HepG2 (cell line): ENCODE data around the gene TMEM132D. TPM values are rescaled to one million over a fixed set of nuclear protein-coding genes. Genes with fewer than 3 reads are reported as not detected.

Experiments used
- ATAC-seq: fragments of 200-7000 bp; cut with Tn5 transposase; 3 replicates; pipeline ENCODE4 v1.9.1; 2020; ENCODE audit warnings: mild to moderate bottlenecking, moderate library complexity
- BruUV-seq: library from RNA; stranded (reverse); fragments of 400-500 nt; replicated peaks from 2 replicates; lab custom pipeline; 2021; lab: Mats Ljungman, UMichigan
- CTCF ChIA-PET: fragments of 300-600 bp; formaldehyde crosslinking; extraction: SDS; loops from one replicate; lab custom pipeline; 2021; ENCODE audit warnings: low total read pairs, inconsistent platforms, low intra/inter-chr PET ratio; lab: Yijun Ruan, JAX
- POLR2A ChIA-PET: fragments of 350-600 bp; sonication (Branson Sonifier 250); formaldehyde crosslinking; loops from one replicate; lab custom pipeline; 2020; ENCODE audit warnings: antibody characterized with exemption, inconsistent platforms; lab: Yijun Ruan, JAX
- DNase-seq: peaks from one replicate; pipeline ENCODE4 v3.0.0-alpha.2; 2015; ENCODE audit warnings: low spot score
- FAIRE-seq: peaks from 3 replicates; lab custom pipeline; 2011; peaks lifted over from hg19 to GRCh38; lab: Jason Lieb, UNC
- H2AFZ ChIP-seq: one replicate; pipeline ENCODE4 v1.6.1; 2011; ENCODE audit warnings: low read length, inconsistent platforms
- H3K27ac ChIP-seq: fragments of 300-600 bp; 3 replicates; pipeline ENCODE4 v1.8.0; 2011; ENCODE audit warnings: mixed run types, mild to moderate bottlenecking, mixed read lengths, low read length, inconsistent platforms; ENCODE audit not compliant: insufficient read depth; ENCODE audit errors: extremely low read length
- H3K27me3 ChIP-seq, 2 experiments: fragments of 200-600 bp in 1 of 2; 2 replicates in 1 of 2; 3 replicates in 1 of 2; pipeline versions ENCODE4 v1.6.0 to v1.8.0; 2011; ENCODE audit warnings: low read length in 2 of 2, mild to moderate bottlenecking in 2 of 2, moderate library complexity in 2 of 2, inconsistent platforms in 1 of 2; ENCODE audit not compliant: insufficient read depth in 2 of 2, control insufficient read depth in 1 of 2
- H3K36me3 ChIP-seq, 2 experiments: fragments of 200-600 bp in 1 of 2; replicated peaks in 1 of 2; 2 replicates in 1 of 2; 3 replicates in 1 of 2; pipeline versions ENCODE4 v1.5.1 to v1.8.0; 2011; ENCODE audit warnings: low read length in 2 of 2, inconsistent platforms in 1 of 2; ENCODE audit not compliant: insufficient read depth in 2 of 2, control insufficient read depth in 1 of 2
- H3K4me1 ChIP-seq: 2 replicates; pipeline ENCODE4 v1.5.1; 2012; ENCODE audit warnings: low read length, inconsistent platforms; ENCODE audit not compliant: insufficient read depth
- H3K4me2 ChIP-seq: 2 replicates; pipeline ENCODE4 v1.6.0; 2011; ENCODE audit warnings: low read depth, low read length, inconsistent platforms
- H3K4me3 ChIP-seq, 3 experiments: fragments of 200-600 bp in 1 of 3; sonication (generic), shearing (Covaris generic) in 1 of 3; replicated peaks in 1 of 3; 2 replicates each; pipeline ENCODE4 v1.5.1; 2011 to 2016; ENCODE audit warnings: low read length in 3 of 3, inconsistent platforms in 2 of 3, low read depth in 2 of 3, mild to moderate bottlenecking in 2 of 3, control low read depth in 1 of 3, mixed read lengths in 1 of 3; ENCODE audit not compliant: insufficient read depth in 1 of 3
- H3K79me2 ChIP-seq: one replicate; pipeline ENCODE4 v1.6.1; 2011; ENCODE audit warnings: low read length, inconsistent platforms; ENCODE audit not compliant: insufficient read depth
- H3K9ac ChIP-seq: 2 replicates; pipeline ENCODE4 v1.6.0; 2011; ENCODE audit warnings: mild to moderate bottlenecking, low read depth, low read length, inconsistent platforms; ENCODE audit not compliant: insufficient read depth
- H3K9me3 ChIP-seq: 2 replicates; pipeline ENCODE4 v1.5.1; 2012; ENCODE audit warnings: mild to moderate bottlenecking, low read length
- H4K20me1 ChIP-seq: 2 replicates; pipeline ENCODE4 v1.6.0; 2011; ENCODE audit warnings: inconsistent platforms, mild to moderate bottlenecking, low read length, moderate library complexity; ENCODE audit not compliant: insufficient read depth
- ADNP ChIP-seq: sonication (generic); formaldehyde crosslinking; IDR thresholded peaks from 2 replicates; pipeline ENCODE4 v1.4.0; 2020; ENCODE audit warnings: missing genetic modification reagents
- CBX1 ChIP-seq: IDR thresholded peaks from one replicate; pipeline ENCODE4 v1.6.1; 2016; ENCODE audit warnings: antibody characterized with exemption, low read depth
- ELF3 ChIP-seq: IDR thresholded peaks from 2 replicates; pipeline ENCODE4 v1.6.1; 2016; ENCODE audit warnings: missing genetic modification reagents, missing compliant biosample characterization
- FOXK2 ChIP-seq: fragments of 450-650 bp; IDR thresholded peaks from 2 replicates; pipeline ENCODE4 v1.6.1; 2016
- HIVEP1 ChIP-seq: sonication (generic); formaldehyde crosslinking; IDR thresholded peaks from 2 replicates; pipeline ENCODE4 v1.4.0; 2020; ENCODE audit warnings: mild to moderate bottlenecking, missing genetic modification reagents
- HNRNPH1 ChIP-seq: fragments of 200-400 bp; formaldehyde crosslinking; optimal IDR thresholded peaks from 2 replicates; pipeline ENCODE3; 2017; ENCODE audit warnings: mild to moderate bottlenecking, low read depth, low read length
- RBM39 ChIP-seq: fragments of 200-400 bp; formaldehyde crosslinking; IDR thresholded peaks from one replicate; pipeline ENCODE4 v1.6.1; 2018; ENCODE audit warnings: antibody characterized with exemption, mild to moderate bottlenecking, low read depth, low read length; ENCODE audit not compliant: poor library complexity, severe bottlenecking
- RFX5 ChIP-seq: IDR thresholded peaks from 2 replicates; pipeline ENCODE4 v1.6.1; 2011; ENCODE audit warnings: low read depth, low read length, improper control_type of control experiment
- TSC22D2 ChIP-seq: sonication (generic); formaldehyde crosslinking; IDR thresholded peaks from 2 replicates; pipeline ENCODE4 v1.5.1; 2020; ENCODE audit warnings: missing genetic modification reagents, mild to moderate bottlenecking, borderline replicate concordance
- ZFYVE20 ChIP-seq: sonication (generic); formaldehyde crosslinking; IDR thresholded peaks from 2 replicates; pipeline ENCODE4 v1.8.0; 2023; ENCODE audit warnings: low read depth, mild to moderate bottlenecking, moderate library complexity, missing genetic modification reagents, borderline replicate concordance
- ZMAT3 ChIP-seq: sonication (generic); formaldehyde crosslinking; conservative IDR thresholded peaks from 2 replicates; pipeline ENCODE4 v1.7.0; 2021; ENCODE audit warnings: missing genetic modification reagents
- ZNF550 ChIP-seq: sonication (generic); formaldehyde crosslinking; IDR thresholded peaks from 2 replicates; pipeline ENCODE4 v1.4.0; 2020; ENCODE audit warnings: mild to moderate bottlenecking, missing genetic modification reagents, borderline replicate concordance
- ZNF678 ChIP-seq: sonication (generic); formaldehyde crosslinking; IDR thresholded peaks from 2 replicates; pipeline ENCODE4 v1.4.0; 2020; ENCODE audit warnings: mild to moderate bottlenecking, missing genetic modification reagents
- WGBS: methylation state at CpG from one replicate; pipeline ENCODE4 v1.1.6; 2017; ENCODE audit warnings: low lambda C conversion rate; 5-methylcytosine and 5-hydroxymethylcytosine counted together
- in situ Hi-C: cut with HindIII; loops from 2 replicates; pipeline ENCODE4 v1.10.0; 2017; ENCODE audit warnings: low pct_unique_long_range_greater_than_20kb; ENCODE audit not compliant: extremely low pct_ligation_motif_present
- intact Hi-C: fragments of 100-400 bp; cut with micrococcal nuclease; formaldehyde crosslinking; loops from one replicate; pipeline ENCODE4 v1.10.0; 2022; ENCODE audit not compliant: unreplicated experiment
- polyA plus RNA-seq, 8 experiments: library from polyadenylated mRNA; depleted of rRNA in 3 of 8; stranded (reverse) in 7 of 8; unstranded in 1 of 8; fragments of >200 nt; fragmentation: Illumina TruSeq in 4 of 8; extraction: Trizol in 4 of 8; gene quantifications; 2 replicates each; pipeline versions ENCODE4 v1.2.1 to v1.2.3, GENCODE V29; 2011 to 2016; ENCODE audit warnings: low read depth in 4 of 8, missing spikeins in 1 of 8, mixed read lengths in 1 of 8; ENCODE audit not compliant: insufficient read depth in 1 of 8
- total RNA-seq, 5 experiments: library from RNA; depleted of rRNA; stranded (reverse); fragments of >200 nt; fragmentation: Illumina TruSeq; extraction: Trizol; gene quantifications; 2 replicates each; pipeline ENCODE4 v1.2.3, GENCODE V29; 2016; ENCODE audit warnings: low read depth in 1 of 5
- TF ChIP-seq, protein P1 (sequence below): sonication (generic); formaldehyde crosslinking; conservative IDR thresholded peaks from 2 replicates; pipeline ENCODE4 v1.4.0; 2020; ENCODE audit warnings: missing genetic modification reagents
- TF ChIP-seq, protein P2 (sequence below): sonication (generic); formaldehyde crosslinking; IDR thresholded peaks from 2 replicates; pipeline ENCODE4 v1.4.0; 2020; ENCODE audit warnings: missing genetic modification reagents, borderline replicate concordance
- TF ChIP-seq, protein P3 (sequence below): sonication (generic); formaldehyde crosslinking; IDR thresholded peaks from 2 replicates; pipeline ENCODE4 v1.5.0; 2020; ENCODE audit warnings: missing genetic modification reagents
- TF ChIP-seq, protein P4 (sequence below): sonication (generic); formaldehyde crosslinking; IDR thresholded peaks from 2 replicates; pipeline ENCODE4 v1.4.0; 2020; ENCODE audit warnings: mild to moderate bottlenecking, missing genetic modification reagents, borderline replicate concordance

The TMEM132D gene
- total and polyA plus RNA-seq, 2 of the 13 experiments (the other 11 are each of a cell fraction or from before 2014, with no cell fraction given): not detected

DNA sequence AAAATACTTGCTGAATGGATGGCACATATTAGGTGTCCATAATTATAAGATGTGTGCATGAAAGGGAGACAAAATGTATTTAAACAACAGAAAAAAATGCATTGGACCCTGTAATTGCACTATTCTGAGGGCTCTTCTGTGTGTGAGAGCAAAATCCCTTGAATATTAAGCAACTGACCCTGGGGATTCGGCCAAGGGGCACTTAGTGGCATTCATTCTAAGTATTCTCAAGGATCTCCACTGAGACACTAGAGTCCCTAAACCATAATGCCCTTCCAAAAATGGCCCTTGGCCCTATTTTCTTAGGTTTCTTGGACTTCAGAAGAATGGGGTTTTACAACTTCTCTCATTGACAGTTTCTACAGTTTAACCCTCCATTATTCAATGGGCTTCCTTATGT, 662.0 kb downstream of the TMEM132D start (continued):
- TF ChIP-seq, protein P1, sequence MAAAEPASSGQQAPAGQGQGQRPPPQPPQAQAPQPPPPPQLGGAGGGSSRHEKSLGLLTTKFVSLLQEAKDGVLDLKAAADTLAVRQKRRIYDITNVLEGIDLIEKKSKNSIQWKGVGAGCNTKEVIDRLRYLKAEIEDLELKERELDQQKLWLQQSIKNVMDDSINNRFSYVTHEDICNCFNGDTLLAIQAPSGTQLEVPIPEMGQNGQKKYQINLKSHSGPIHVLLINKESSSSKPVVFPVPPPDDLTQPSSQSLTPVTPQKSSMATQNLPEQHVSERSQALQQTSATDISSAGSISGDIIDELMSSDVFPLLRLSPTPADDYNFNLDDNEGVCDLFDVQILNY: no peak
- TF ChIP-seq ADNP: no peak
- no peak for TF ChIP-seq ZNF678 (CRISPR knock-in tag)
- no peak for TF ChIP-seq ZNF550 (CRISPR knock-in tag)
- TF ChIP-seq ELF3 (CRISPR knock-in tag): no peak
- TF ChIP-seq FOXK2: no peak
- TF ChIP-seq ZFYVE20 (CRISPR knock-in tag): no peak

DNA sequence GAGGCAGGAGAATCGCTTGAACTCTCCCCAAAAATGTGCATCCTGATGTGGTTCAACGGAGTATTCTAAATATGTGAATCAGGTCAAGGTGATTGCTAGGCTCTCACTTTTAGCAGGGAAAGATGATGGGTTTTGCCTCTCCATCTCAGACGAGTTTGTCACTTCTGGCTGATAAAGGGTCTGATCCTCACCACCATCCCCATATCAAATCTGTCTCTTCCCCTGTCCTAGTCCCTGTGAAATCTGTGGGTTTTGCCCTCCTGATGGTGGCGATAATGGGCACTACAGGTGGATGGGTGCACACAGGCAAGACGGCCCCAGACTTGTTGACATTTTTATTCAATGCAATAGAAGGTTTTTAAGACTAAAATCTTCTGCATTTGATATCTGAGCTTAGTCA, 665.9 kb downstream of the TMEM132D start:
- in situ Hi-C loops (no loop called here), intact Hi-C loops (no loop called here)
- H3K4me3 ChIP-seq: no peak overlapping the region
- 0% methylated on average over 5 of the region's 5 CpGs for WGBS
- no peak overlapping the region for H3K4me2 ChIP-seq
- no peaks in the 10 kb centered on the region for H3K36me3 ChIP-seq
- POLR2A ChIA-PET: no interaction called here
- BruUV-seq: no TSS peak
- H2AFZ ChIP-seq: no peak overlapping the region
- ATAC-seq (no peak), DNase-seq (no peak), FAIRE-seq (no peak)
- no peaks in the 10 kb centered on the region for H3K4me1 ChIP-seq
- no peak overlapping the region for H3K9ac ChIP-seq
- no peak overlapping the region for H3K27ac ChIP-seq
- H3K79me2 ChIP-seq: no peaks in the 10 kb centered on the region
- H3K27me3 ChIP-seq: no peaks in the 10 kb centered on the region
- CTCF ChIA-PET: no interaction called here
- H4K20me1 ChIP-seq: no peaks in the 10 kb centered on the region
- H3K9me3 ChIP-seq: no peaks in the 10 kb centered on the region
- TF ChIP-seq HIVEP1 (no peak), CBX1 (no peak), TSC22D2 (CRISPR knock-in tag) (no peak), HNRNPH1 (no peak), RBM39 (no peak), ZMAT3 (CRISPR knock-in tag) (no peak), RFX5 (no peak)
- TF ChIP-seq, protein P2, sequence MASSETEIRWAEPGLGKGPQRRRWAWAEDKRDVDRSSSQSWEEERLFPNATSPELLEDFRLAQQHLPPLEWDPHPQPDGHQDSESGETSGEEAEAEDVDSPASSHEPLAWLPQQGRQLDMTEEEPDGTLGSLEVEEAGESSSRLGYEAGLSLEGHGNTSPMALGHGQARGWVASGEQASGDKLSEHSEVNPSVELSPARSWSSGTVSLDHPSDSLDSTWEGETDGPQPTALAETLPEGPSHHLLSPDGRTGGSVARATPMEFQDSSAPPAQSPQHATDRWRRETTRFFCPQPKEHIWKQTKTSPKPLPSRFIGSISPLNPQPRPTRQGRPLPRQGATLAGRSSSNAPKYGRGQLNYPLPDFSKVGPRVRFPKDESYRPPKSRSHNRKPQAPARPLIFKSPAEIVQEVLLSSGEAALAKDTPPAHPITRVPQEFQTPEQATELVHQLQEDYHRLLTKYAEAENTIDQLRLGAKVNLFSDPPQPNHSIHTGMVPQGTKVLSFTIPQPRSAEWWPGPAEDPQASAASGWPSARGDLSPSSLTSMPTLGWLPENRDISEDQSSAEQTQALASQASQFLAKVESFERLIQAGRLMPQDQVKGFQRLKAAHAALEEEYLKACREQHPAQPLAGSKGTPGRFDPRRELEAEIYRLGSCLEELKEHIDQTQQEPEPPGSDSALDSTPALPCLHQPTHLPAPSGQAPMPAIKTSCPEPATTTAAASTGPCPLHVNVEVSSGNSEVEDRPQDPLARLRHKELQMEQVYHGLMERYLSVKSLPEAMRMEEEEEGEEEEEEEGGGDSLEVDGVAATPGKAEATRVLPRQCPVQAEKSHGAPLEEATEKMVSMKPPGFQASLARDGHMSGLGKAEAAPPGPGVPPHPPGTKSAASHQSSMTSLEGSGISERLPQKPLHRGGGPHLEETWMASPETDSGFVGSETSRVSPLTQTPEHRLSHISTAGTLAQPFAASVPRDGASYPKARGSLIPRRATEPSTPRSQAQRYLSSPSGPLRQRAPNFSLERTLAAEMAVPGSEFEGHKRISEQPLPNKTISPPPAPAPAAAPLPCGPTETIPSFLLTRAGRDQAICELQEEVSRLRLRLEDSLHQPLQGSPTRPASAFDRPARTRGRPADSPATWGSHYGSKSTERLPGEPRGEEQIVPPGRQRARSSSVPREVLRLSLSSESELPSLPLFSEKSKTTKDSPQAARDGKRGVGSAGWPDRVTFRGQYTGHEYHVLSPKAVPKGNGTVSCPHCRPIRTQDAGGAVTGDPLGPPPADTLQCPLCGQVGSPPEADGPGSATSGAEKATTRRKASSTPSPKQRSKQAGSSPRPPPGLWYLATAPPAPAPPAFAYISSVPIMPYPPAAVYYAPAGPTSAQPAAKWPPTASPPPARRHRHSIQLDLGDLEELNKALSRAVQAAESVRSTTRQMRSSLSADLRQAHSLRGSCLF: no peak
- TF ChIP-seq, protein P3, sequence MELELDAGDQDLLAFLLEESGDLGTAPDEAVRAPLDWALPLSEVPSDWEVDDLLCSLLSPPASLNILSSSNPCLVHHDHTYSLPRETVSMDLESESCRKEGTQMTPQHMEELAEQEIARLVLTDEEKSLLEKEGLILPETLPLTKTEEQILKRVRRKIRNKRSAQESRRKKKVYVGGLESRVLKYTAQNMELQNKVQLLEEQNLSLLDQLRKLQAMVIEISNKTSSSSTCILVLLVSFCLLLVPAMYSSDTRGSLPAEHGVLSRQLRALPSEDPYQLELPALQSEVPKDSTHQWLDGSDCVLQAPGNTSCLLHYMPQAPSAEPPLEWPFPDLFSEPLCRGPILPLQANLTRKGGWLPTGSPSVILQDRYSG (CRISPR knock-in tag): no peak
- TF ChIP-seq, protein P4, sequence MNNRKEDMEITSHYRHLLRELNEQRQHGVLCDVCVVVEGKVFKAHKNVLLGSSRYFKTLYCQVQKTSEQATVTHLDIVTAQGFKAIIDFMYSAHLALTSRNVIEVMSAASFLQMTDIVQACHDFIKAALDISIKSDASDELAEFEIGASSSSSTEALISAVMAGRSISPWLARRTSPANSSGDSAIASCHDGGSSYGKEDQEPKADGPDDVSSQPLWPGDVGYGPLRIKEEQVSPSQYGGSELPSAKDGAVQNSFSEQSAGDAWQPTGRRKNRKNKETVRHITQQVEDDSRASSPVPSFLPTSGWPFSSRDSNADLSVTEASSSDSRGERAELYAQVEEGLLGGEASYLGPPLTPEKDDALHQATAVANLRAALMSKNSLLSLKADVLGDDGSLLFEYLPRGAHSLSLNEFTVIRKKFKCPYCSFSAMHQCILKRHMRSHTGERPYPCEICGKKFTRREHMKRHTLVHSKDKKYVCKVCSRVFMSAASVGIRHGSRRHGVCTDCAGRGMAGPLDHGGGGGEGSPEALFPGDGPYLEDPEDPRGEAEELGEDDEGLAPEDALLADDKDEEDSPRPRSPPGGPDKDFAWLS (CRISPR knock-in tag): no peak
